DOHH2 (cell line): Measurements from ENCODE around the gene FMNL2.

Experiments used
- H3F3A ChIP-seq: fragments of 200-600 bp; sonication (generic), shearing (Covaris generic); 2 replicates; pipeline ENCODE4 v1.6.0; 2016; ENCODE audit warnings: antibody characterized with exemption, mild to moderate bottlenecking; ENCODE audit not compliant: control insufficient read depth, insufficient read depth
- H3K27ac ChIP-seq: fragments of 200-600 bp; sonication (generic); 2 replicates; pipeline ENCODE4 v1.5.1; 2014; ENCODE audit warnings: low read depth, mild to moderate bottlenecking, low read length, moderate library complexity
- H3K27me3 ChIP-seq: fragments of 200-600 bp; sonication (generic); 2 replicates; pipeline ENCODE4 v1.6.1; 2014; ENCODE audit warnings: mild to moderate bottlenecking, low read length, mixed read lengths; ENCODE audit not compliant: control insufficient read depth
- H3K36me3 ChIP-seq: fragments of 200-600 bp; sonication (generic); 2 replicates; pipeline ENCODE4 v1.6.1; 2014; ENCODE audit warnings: mild to moderate bottlenecking, low read length, moderate library complexity, mixed read lengths; ENCODE audit not compliant: control insufficient read depth
- H3K4me1 ChIP-seq: fragments of 200-600 bp; sonication (generic); 2 replicates; pipeline ENCODE4 v1.6.1; 2014; ENCODE audit warnings: mild to moderate bottlenecking, low read length, mixed read lengths; ENCODE audit not compliant: control insufficient read depth
- H3K4me2 ChIP-seq: fragments of 200-600 bp; sonication (generic); 2 replicates; pipeline ENCODE4 v1.6.0; 2014; ENCODE audit warnings: mild to moderate bottlenecking, low read length, moderate library complexity
- H3K4me3 ChIP-seq: fragments of 200-600 bp; sonication (generic); 2 replicates; pipeline ENCODE4 v1.5.1; 2014; ENCODE audit warnings: mild to moderate bottlenecking, low read length, mixed read lengths
- H3K79me2 ChIP-seq: fragments of 200-600 bp; sonication (generic); 2 replicates; pipeline ENCODE4 v1.6.1; 2014; ENCODE audit warnings: mild to moderate bottlenecking, low read length, mixed read lengths; ENCODE audit not compliant: control insufficient read depth
- H3K9me2 ChIP-seq: fragments of 200-600 bp; sonication (generic); replicated peaks from 2 replicates; pipeline ENCODE4 v1.6.1; 2014; ENCODE audit warnings: mild to moderate bottlenecking, low read length, mixed read lengths; ENCODE audit not compliant: control insufficient read depth
- H3K9me3 ChIP-seq: fragments of 200-600 bp; sonication (generic); 2 replicates; pipeline ENCODE4 v1.6.1; 2014; ENCODE audit warnings: antibody characterized with exemption, low read length, mixed read lengths; ENCODE audit not compliant: control insufficient read depth, insufficient read depth
- H4K20me1 ChIP-seq: fragments of 200-600 bp; sonication (generic); 2 replicates; pipeline ENCODE4 v1.6.0; 2014; ENCODE audit warnings: low read depth, mild to moderate bottlenecking, antibody characterized with exemption, low read length, moderate library complexity; ENCODE audit not compliant: control insufficient read depth, insufficient read depth
- EZH2phosphoT487 ChIP-seq: fragments of 200-600 bp; sonication (generic); IDR thresholded peaks from 2 replicates; pipeline ENCODE4 v1.6.1; 2017; ENCODE audit warnings: borderline replicate concordance, mild to moderate bottlenecking, antibody characterized with exemption, low read length, moderate library complexity, mixed read lengths
- TF ChIP-seq, protein P1 (sequence below): fragments of 200-600 bp; sonication (generic); IDR thresholded peaks from one replicate; pipeline ENCODE4 v1.5.1; 2014; ENCODE audit warnings: antibody characterized with exemption, mild to moderate bottlenecking, low read depth, low read length; ENCODE audit not compliant: poor library complexity, severe bottlenecking

FMNL2 gene

DNA sequence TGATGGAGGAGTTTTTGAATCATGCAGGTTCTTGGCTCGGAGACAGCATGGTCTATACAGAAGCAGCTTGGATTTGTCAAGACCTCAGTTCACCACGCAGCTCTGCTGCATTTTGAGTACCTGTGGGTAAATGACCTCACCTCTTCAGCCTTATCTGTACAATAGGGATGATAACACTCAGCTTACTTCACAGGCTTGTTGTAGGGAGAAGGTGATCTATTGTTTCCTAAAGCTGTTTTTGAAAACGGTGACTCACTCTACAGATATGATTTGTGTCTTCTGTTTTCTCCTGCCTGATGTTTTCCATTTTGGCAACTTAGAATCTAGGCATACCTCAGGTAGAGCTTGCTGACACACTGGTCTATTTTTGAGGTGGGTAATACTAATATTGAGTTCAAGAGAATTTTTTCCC, 80.3 kb downstream of the FMNL2 start:
- Histone ChIP-seq H3K79me2 (no peaks in the 10 kb centered on the region), H4K20me1 (no peaks in the 10 kb centered on the region), H3K36me3 (no peaks in the 10 kb centered on the region), H3K27me3 (peaks cover 6% of the 10 kb centered on the region; the same call in 1 of the 2 replicates), H3K4me1 (no peaks in the 10 kb centered on the region), H3K4me3 (no peak overlapping the region), H3F3A (no peaks in the 10 kb centered on the region), H3K27ac (no peak overlapping the region), H3K9me2 (no peaks in the 10 kb centered on the region), H3K4me2 (no peak overlapping the region), H3K9me3 (no peaks in the 10 kb centered on the region)
- TF ChIP-seq, protein P1, sequence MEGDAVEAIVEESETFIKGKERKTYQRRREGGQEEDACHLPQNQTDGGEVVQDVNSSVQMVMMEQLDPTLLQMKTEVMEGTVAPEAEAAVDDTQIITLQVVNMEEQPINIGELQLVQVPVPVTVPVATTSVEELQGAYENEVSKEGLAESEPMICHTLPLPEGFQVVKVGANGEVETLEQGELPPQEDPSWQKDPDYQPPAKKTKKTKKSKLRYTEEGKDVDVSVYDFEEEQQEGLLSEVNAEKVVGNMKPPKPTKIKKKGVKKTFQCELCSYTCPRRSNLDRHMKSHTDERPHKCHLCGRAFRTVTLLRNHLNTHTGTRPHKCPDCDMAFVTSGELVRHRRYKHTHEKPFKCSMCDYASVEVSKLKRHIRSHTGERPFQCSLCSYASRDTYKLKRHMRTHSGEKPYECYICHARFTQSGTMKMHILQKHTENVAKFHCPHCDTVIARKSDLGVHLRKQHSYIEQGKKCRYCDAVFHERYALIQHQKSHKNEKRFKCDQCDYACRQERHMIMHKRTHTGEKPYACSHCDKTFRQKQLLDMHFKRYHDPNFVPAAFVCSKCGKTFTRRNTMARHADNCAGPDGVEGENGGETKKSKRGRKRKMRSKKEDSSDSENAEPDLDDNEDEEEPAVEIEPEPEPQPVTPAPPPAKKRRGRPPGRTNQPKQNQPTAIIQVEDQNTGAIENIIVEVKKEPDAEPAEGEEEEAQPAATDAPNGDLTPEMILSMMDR, result no peak
- no peak for TF ChIP-seq EZH2phosphoT487

GRCh38 chr2:152415796-152416195, 80.8 kb downstream of the FMNL2 start:
- TF ChIP-seq, protein P1, result no peak
- no peak for TF ChIP-seq EZH2phosphoT487
- H3K79me2 ChIP-seq, result no peaks in the 10 kb centered on the region
- no peaks in the 10 kb centered on the region for H4K20me1 ChIP-seq
- H3K4me3 ChIP-seq, result no peak overlapping the region
- peaks cover 7% of the 10 kb centered on the region; the same call in 1 of the 2 replicates for H3K27me3 ChIP-seq
- no peaks in the 10 kb centered on the region for H3K4me1 ChIP-seq
- H3K9me3 ChIP-seq, result no peaks in the 10 kb centered on the region
- no peak overlapping the region for H3K4me2 ChIP-seq
- no peaks in the 10 kb centered on the region for H3K9me2 ChIP-seq
- H3K36me3 ChIP-seq, result no peaks in the 10 kb centered on the region
- H3F3A ChIP-seq, result no peaks in the 10 kb centered on the region
- no peak overlapping the region for H3K27ac ChIP-seq

DNA sequence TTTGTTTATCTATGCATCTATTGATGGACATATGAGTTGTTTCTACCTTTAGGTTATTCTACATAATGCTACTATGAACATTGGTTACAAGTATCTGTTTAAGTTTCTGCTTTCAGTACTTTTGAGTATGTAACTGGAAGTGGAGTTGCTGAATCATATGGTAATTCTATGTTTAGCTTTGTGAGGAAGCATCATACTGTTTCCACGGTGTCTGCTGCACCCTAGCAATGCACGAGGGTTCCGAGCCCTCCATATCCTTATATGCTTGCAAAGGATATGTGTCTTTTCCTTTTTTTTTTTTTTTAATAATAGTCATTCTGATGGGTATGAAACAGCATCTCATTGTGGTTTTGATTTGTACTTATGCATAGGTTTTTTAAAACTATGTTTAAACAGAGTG, 83.7 kb downstream of the FMNL2 start:
- Histone ChIP-seq H3K4me3 (no peak overlapping the region), H3K79me2 (no peaks in the 10 kb centered on the region), H3K4me1 (no peaks in the 10 kb centered on the region), H3K4me2 (no peak overlapping the region), H3K27ac (no peak overlapping the region), H3K36me3 (no peaks in the 10 kb centered on the region), H3K9me2 (no peaks in the 10 kb centered on the region), H3K27me3 (peaks cover 7% of the 10 kb centered on the region; the same call in 1 of the 2 replicates), H3F3A (no peaks in the 10 kb centered on the region), H3K9me3 (no peaks in the 10 kb centered on the region), H4K20me1 (no peaks in the 10 kb centered on the region)
- no peak for TF ChIP-seq EZH2phosphoT487

DNA sequence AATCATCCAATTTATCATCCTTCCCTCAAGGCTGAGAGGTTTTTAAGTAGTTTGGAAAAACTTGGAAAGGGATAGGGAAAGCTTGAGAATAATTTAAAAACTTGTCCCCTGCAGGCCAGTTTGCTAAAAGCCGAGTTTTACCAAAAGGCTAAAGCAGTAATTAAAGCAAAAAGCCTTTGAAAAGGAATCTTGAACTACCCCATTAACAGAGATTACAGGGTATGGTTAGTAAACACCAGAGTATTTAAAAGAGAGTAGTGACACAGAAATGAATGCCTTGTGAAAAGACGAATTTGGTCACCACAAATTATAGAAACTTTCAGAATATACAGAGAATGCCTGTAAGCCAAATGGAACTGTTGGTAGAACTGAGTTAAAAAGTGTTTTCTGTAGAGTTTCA, 85.0 kb downstream of the FMNL2 start:
- Histone ChIP-seq H3K9me2 (no peaks in the 10 kb centered on the region), H3K27ac (no peak overlapping the region), H3K4me3 (no peak overlapping the region), H4K20me1 (no peaks in the 10 kb centered on the region), H3K79me2 (no peaks in the 10 kb centered on the region), H3K4me2 (no peak overlapping the region), H3K4me1 (no peaks in the 10 kb centered on the region), H3K36me3 (no peaks in the 10 kb centered on the region), H3K9me3 (no peaks in the 10 kb centered on the region), H3K27me3 (peaks cover 7% of the 10 kb centered on the region; the same call in 1 of the 2 replicates), H3F3A (no peaks in the 10 kb centered on the region)
- TF ChIP-seq EZH2phosphoT487, result no peak
- TF ChIP-seq, protein P1, result no peak
